Measurements from ENCODE around the gene MELK. TPM values are rescaled to one million over a fixed set of nuclear protein-coding genes. Genes with fewer than 3 reads are reported as not detected.
"Not testable (repeated sequence)": the region's sequence is repeated elsewhere in the genome, so short reads cannot be mapped to it uniquely, and the experiment has no call there.

Gene MELK
- total and polyA plus RNA-seq, 12 donors: 0.15 to 3.1 (median 0.28) TPM; not detected in 4

DNA sequence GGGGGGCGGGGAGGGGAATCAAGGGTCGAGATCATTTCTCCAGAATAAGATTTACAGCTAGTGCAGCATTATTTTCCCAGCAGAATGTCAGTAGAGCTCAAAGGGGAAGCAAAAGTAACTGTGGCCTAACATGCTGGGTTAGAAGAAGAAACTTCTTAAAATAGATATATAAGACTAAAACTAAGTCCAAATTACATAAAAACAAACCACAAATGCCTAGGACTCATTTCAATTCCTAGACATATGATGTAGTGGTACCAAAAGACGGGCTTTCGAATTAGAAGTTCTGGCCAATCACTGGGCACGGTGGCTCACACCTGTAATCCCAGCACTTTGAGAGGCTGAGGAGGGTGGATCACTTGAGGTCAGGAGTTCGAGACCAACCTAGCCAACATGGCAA, 20.8 kb upstream of the MELK start:
- Histone ChIP-seq H3K36me3 (no peaks in the 10 kb centered on the region), H3K4me1 (no peaks in the 10 kb centered on the region), H3K27me3 (peaks cover 0 to 4% (median 0%) of the 10 kb centered on the region in 7 donors), H3K27ac (no peak overlapping the region), H3K4me3 (no peak overlapping the region), H3K9me3 (no peaks in the 10 kb centered on the region)
- DNase-seq (no peak), ATAC-seq (no peak)
- WGBS, 2 donors: 87 to 88% methylated on average over 6 of the region's 6 CpGs
- intact Hi-C loops (cut with DNase I): loop anchor here in 2 of 10 donors (5.0 to 10.0 kb wide), 2 partner anchors 97 to 130 kb away; no protein-coding TSS in a partner anchor
- TF ChIP-seq, protein P1, sequence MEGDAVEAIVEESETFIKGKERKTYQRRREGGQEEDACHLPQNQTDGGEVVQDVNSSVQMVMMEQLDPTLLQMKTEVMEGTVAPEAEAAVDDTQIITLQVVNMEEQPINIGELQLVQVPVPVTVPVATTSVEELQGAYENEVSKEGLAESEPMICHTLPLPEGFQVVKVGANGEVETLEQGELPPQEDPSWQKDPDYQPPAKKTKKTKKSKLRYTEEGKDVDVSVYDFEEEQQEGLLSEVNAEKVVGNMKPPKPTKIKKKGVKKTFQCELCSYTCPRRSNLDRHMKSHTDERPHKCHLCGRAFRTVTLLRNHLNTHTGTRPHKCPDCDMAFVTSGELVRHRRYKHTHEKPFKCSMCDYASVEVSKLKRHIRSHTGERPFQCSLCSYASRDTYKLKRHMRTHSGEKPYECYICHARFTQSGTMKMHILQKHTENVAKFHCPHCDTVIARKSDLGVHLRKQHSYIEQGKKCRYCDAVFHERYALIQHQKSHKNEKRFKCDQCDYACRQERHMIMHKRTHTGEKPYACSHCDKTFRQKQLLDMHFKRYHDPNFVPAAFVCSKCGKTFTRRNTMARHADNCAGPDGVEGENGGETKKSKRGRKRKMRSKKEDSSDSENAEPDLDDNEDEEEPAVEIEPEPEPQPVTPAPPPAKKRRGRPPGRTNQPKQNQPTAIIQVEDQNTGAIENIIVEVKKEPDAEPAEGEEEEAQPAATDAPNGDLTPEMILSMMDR (IDR thresholded peaks at IDR 0.05): no peak

DNA sequence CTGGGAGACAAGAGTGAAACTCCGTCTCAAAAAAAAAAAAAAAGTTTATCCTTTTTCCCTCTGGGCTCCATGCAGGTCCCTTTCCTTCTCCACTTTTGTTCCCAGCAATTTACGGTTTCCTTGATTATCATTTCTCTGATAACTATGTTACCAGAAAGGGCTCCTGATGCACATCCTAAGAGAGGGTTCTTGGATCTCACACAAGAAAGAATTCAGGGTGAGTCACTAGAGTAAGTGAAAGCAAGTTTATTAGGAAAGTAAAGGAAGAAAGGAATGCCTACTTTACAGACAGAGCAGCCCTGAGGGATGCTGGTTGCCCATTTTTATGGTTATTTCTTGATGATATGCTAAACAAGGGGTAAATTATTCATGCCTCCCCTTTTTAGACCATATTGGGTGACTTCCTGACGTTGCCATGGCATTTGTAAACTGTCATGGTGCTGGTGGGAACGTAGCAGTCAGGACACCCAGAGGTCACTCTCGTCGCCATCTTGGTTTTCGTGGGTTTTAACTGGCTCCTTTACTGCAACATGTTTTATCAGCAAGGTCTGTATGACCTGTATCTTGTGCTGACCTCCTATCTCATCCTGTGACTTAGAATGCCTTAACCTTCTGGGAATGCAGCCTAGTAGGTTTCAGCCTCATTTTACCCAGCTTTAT, 13.5 kb upstream of the MELK start:
- intact Hi-C loops (cut with DNase I): loop anchor here in 4 of 10 donors (1.0 to 10.0 kb wide), 3 partner anchors 48 to 152 kb away; no protein-coding TSS in a partner anchor
- Histone ChIP-seq H3K36me3 (no peaks in the 10 kb centered on the region), H3K9me3 (no peaks in the 10 kb centered on the region), H3K27ac (no peak overlapping the region), H3K4me1 (peaks cover 0 to 10% (median 0%) of the 10 kb centered on the region in 9 donors), H3K4me3 (no peak overlapping the region), H3K27me3 (no peaks in the 10 kb centered on the region)
- TF ChIP-seq, protein P1 (IDR thresholded peaks at IDR 0.05): no peak
- WGBS, 2 donors: 69 to 72% methylated on average over 7 of the region's 7 CpGs
- no peak for ATAC-seq
- DNase-seq: no peak

DNA sequence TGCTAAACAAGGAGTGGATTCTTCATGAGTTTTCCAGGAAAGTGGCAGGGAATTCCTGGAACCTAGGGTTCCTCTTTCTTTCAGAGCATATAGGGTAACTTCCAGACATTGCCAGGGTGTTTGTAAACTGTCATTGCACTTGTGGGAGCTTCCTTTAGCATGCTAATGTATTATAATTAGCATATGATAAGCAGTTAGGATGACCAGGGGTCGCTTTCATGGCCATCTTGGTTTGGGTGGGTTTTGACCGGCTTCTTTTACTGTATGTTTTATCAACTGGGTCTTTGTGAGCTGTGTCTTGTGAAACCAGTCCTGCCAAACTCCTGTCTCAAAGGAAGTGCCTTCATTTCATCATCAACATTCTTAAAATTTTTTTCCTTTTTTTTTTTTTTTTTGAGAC, 11.9 kb upstream of the MELK start:
- Histone ChIP-seq H3K27ac (no peak overlapping the region), H3K4me1 (peaks cover 0 to 10% (median 0%) of the 10 kb centered on the region in 9 donors), H3K9me3 (no peaks in the 10 kb centered on the region), H3K4me3 (no peak overlapping the region), H3K36me3 (no peaks in the 10 kb centered on the region), H3K27me3 (no peaks in the 10 kb centered on the region)
- TF ChIP-seq, protein P1 (IDR thresholded peaks at IDR 0.05): no peak
- DNase-seq: no peak
- intact Hi-C loops (cut with DNase I): loop anchor here in 3 of 10 donors (2.0 to 10.0 kb wide), 3 partner anchors 56 to 368 kb away; partner anchors contain the start of gene CLTA (in 1 of the 3)
- WGBS, 2 donors: 57 to 61% methylated on average over 2 of the region's 2 CpGs
- no peak for ATAC-seq

DNA sequence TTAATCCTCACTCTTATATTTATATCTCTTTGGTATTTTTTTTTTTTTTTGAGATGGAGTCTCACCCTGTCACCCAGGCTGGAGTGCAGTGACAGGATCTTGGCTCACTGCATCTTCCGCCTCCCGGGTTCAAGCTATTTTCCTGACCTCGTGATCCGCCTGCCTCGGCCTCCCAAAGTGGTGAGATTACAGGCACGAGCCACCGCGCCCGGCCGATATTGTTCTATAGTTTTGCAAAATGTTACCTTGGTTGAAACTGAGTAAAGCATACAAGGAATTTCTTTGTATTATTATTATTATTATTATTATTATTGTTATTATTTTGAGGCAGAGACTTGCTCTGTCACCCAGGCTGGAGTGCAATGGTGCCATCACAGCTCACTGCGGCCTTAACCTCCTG, 9.9 kb upstream of the MELK start:
- H3K36me3 ChIP-seq, H3K9me3 ChIP-seq, H3K27me3 ChIP-seq, H3K4me3 ChIP-seq, DNase-seq, H3K27ac ChIP-seq, ATAC-seq, H3K4me1 ChIP-seq: not testable (repeated sequence)
- intact Hi-C loops (cut with DNase I): loop anchor here in 2 of 10 donors (5.0 to 10.0 kb wide), 2 partner anchors 58 to 370 kb away; partner anchors contain the start of gene CLTA (in 1 of the 2)
- WGBS, 2 donors: 81 to 86% methylated on average over 11 of the region's 11 CpGs

DNA sequence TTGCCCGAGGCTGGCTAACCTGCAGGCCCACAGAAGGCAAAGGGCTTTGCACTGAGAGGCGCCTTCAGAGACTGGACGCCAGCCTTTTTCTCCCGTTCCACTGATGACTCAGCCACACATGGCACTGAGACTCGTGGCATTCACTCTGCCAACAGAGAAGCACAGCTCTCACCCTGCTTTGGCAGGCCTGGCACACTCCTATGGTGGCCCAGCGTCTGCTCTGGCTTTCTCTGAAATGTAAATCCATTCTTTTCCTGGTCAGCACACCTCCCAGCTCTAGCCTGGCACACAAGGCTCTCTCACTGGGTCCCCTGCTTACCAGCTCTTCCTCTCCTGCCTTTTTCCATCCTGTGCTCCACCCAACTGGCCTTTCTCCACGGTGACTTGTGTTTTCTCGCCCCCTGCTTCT, 5.9 kb upstream of the MELK start:
- WGBS, 2 donors: 73 to 80% methylated on average over 8 of the region's 8 CpGs
- peak overlapping the region in 4 of 10 donors; percentile 25 to 56 (median 42) for H3K27ac ChIP-seq
- DNase-seq (peak; percentile 17 to 19), ATAC-seq (peak; percentile 38 to 90 (median 84))
- H3K36me3 ChIP-seq: no peaks in the 10 kb centered on the region
- H3K9me3 ChIP-seq: no peaks in the 10 kb centered on the region
- TF ChIP-seq, protein P1 (IDR thresholded peaks at IDR 0.05): no peak
- H3K27me3 ChIP-seq: no peaks in the 10 kb centered on the region
- intact Hi-C loops (cut with DNase I): loop anchor here in 1 of 10 donors (10.0 kb wide), 1 partner anchor 62 kb away; no protein-coding TSS in a partner anchor
- no peak overlapping the region for H3K4me3 ChIP-seq
- H3K4me1 ChIP-seq: no peaks in the 10 kb centered on the region

DNA sequence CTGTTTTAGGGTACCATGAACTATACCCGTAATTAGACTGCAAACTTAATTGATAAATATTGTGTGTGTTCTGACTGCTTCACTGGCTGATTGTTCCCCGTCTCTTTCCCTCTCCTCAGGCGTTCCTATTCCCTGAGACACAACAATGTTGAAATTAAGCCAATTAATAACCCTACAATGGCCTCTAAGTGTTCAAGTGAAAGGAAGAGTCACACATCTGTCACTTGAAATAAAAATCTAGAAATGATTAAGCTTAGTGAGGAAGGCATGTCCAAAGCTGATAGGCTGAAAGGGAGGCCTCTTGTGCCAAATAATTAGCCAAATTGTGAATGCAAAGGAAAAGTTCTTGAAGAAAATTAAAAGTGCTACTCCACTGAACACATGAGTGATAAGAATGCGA, 4.0 kb upstream of the MELK start:
- peaks cover 0 to 15% (median 10%) of the 10 kb centered on the region in 9 donors for H3K4me1 ChIP-seq
- DNase-seq, ATAC-seq, H3K36me3 ChIP-seq, H3K27me3 ChIP-seq, H3K4me3 ChIP-seq, H3K27ac ChIP-seq, H3K9me3 ChIP-seq: not testable (repeated sequence)
- WGBS, 2 donors: 76 to 85% methylated on average over 4 of the region's 4 CpGs
- intact Hi-C loops (cut with DNase I): loop anchor here in 1 of 10 donors (10.0 kb wide), 1 partner anchor 64 kb away; no protein-coding TSS in a partner anchor

All from heart right ventricle (tissue), 16 donors.